Thyroid gland (tissue), 4 donors: Measurements from ENCODE around the gene ADAMTS7.

Experiments used
- CTCF ChIP-seq, 6 experiments: fragments of 200-600 bp in 3 of 6; fragments of 450-650 bp in 3 of 6; sonication (generic) in 3 of 6; IDR thresholded peaks; one replicate each; pipeline ENCODE4 v1.5.1; 2016 to 2019; ENCODE audit warnings: antibody characterized with exemption in 6 of 6, mild to moderate bottlenecking in 2 of 6, inconsistent platforms in 1 of 6, moderate library complexity in 1 of 6
- POLR2A ChIP-seq, 2 donors: fragments of 450-650 bp; IDR thresholded peaks; one replicate each; pipeline ENCODE4 v1.6.1; 2017; ENCODE audit warnings: antibody characterized with exemption in 2 of 2, mild to moderate bottlenecking in 2 of 2, moderate library complexity in 1 of 2

DNA sequence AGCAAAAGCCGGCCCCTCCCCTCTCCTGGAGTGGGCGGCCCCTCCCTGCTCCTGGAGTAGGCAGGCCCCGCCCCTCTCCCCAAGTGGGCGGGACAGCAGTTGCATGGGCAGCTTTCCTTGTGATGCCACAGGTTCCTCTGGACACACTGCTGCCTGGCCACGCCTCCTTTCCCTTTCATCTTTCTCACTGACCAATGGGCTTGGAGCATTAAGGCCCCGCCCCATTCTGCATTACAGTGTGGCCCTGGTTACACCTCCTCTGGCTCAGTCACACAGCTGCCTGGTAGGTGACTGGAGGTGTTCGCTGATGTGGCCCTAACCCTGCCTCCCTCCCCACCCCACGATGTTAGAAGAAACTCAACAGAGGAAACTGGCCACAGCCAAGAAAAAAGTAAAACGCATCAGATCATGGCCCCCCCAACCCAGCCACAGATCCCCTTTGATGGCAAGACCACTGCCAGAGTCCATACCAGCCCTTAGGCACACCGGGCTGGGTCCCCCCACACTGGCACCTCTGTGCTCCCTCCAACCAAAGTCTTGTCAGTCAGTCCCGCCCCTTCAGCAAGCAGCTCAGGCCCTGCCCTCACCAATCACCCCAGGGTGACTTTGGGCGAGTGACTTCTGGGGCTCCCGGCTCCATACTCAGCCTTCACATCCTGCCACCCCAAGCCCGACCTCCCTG is 84.3 kb downstream of the ADAMTS7 start:
- TF ChIP-seq CTCF (IDR thresholded peaks at IDR 0.05), result no peak
- no peak for TF ChIP-seq POLR2A (IDR thresholded peaks at IDR 0.05)
